Loucy (cell line): Measurements from ENCODE around the gene XIRP2.

Experiments
- H2AFZ ChIP-seq: fragments of 200-600 bp; sonication (generic); 2 replicates; pipeline ENCODE4 v1.6.0; 2016; ENCODE audit warnings: antibody characterized with exemption, mild to moderate bottlenecking, low read length, moderate library complexity
- H3F3A ChIP-seq: fragments of 200-600 bp; 2 replicates; pipeline ENCODE4 v1.6.0; 2016; ENCODE audit warnings: antibody characterized with exemption, low read depth, mild to moderate bottlenecking
- H3K27me3 ChIP-seq: fragments of 200-600 bp; sonication (generic); 2 replicates; pipeline ENCODE4 v1.6.1; 2014; ENCODE audit warnings: low read length, mild to moderate bottlenecking; ENCODE audit not compliant: insufficient read depth, poor library complexity, severe bottlenecking
- H3K36me3 ChIP-seq: fragments of 200-600 bp; sonication (generic); 2 replicates; pipeline ENCODE4 v1.6.1; 2016; ENCODE audit warnings: low read length; ENCODE audit not compliant: insufficient read depth
- H3K4me1 ChIP-seq: fragments of 200-600 bp; sonication (generic); 2 replicates; pipeline ENCODE4 v1.5.1; 2014; ENCODE audit warnings: low read length, mild to moderate bottlenecking; ENCODE audit not compliant: insufficient read depth, poor library complexity, severe bottlenecking
- H3K4me2 ChIP-seq: fragments of 200-600 bp; sonication (generic); 2 replicates; pipeline ENCODE4 v1.6.0; 2014; ENCODE audit warnings: antibody characterized with exemption, low read length, low read depth, mild to moderate bottlenecking; ENCODE audit not compliant: poor library complexity, severe bottlenecking
- H3K4me3 ChIP-seq: fragments of 200-600 bp; sonication (generic); 2 replicates; pipeline ENCODE4 v1.5.1; 2014; ENCODE audit warnings: low read length, mild to moderate bottlenecking, mixed read lengths; ENCODE audit not compliant: poor library complexity, severe bottlenecking
- H3K79me2 ChIP-seq: fragments of 200-600 bp; sonication (generic); 2 replicates; pipeline ENCODE4 v1.6.1; 2014; ENCODE audit warnings: low read length; ENCODE audit not compliant: insufficient read depth
- H3K9ac ChIP-seq: fragments of 200-600 bp; sonication (generic); 2 replicates; pipeline ENCODE4 v1.6.0; 2014; ENCODE audit warnings: mild to moderate bottlenecking, low read depth, low read length, moderate library complexity; ENCODE audit not compliant: poor library complexity, severe bottlenecking
- H3K9me2 ChIP-seq: fragments of 200-600 bp; sonication (generic); replicated peaks from 2 replicates; pipeline ENCODE4 v1.6.1; 2016; ENCODE audit warnings: low read depth, low read length, mixed read lengths
- H3K9me3 ChIP-seq: fragments of 200-600 bp; sonication (generic); 2 replicates; pipeline ENCODE4 v1.6.1; 2014; ENCODE audit warnings: mild to moderate bottlenecking, antibody characterized with exemption, low read length, low read depth; ENCODE audit not compliant: insufficient read depth
- H4K20me1 ChIP-seq: fragments of 200-600 bp; sonication (generic); 2 replicates; pipeline ENCODE4 v1.6.0; 2014; ENCODE audit warnings: antibody characterized with exemption, low read length, mild to moderate bottlenecking; ENCODE audit not compliant: insufficient read depth, poor library complexity, severe bottlenecking
- CTCF ChIP-seq: fragments of 200-600 bp; sonication (generic); conservative IDR thresholded peaks from 2 replicates; pipeline ENCODE4 v1.5.1; 2014; ENCODE audit warnings: mild to moderate bottlenecking, antibody characterized with exemption, low read length
- EZH2phosphoT487 ChIP-seq: fragments of 200-600 bp; IDR thresholded peaks from 2 replicates; pipeline ENCODE4 v1.6.1; 2018; ENCODE audit warnings: antibody characterized with exemption, mild to moderate bottlenecking, moderate library complexity, borderline replicate concordance

The XIRP2 gene

DNA sequence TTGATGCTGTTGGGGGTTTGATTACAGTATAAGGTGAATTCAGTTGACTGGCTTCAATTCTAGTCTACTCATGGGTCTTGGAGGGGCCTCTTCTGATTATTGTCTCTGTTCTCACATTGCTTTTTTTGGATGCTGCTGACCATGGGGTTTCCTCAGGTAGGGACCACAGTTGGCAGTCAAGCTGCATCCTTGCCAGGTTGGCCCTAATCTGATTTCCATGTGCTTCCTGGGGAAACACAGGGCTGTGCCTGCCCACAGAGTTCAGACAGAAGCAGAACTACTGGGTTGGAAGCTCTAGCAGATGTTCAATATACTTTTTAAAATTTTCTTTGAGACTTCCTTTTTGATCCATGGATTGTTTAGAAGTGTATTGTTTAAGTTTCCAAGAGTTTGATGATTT lies 227.3 kb downstream of the XIRP2 start:
- no peaks in the 10 kb centered on the region for H3F3A ChIP-seq
- no peaks in the 10 kb centered on the region for H3K36me3 ChIP-seq
- TF ChIP-seq EZH2phosphoT487 (no peak), CTCF (no peak)
- no peak overlapping the region for H3K4me3 ChIP-seq
- no peaks in the 10 kb centered on the region for H3K79me2 ChIP-seq
- H3K9ac ChIP-seq: no peak overlapping the region
- no peak overlapping the region for H3K4me2 ChIP-seq
- no peak overlapping the region for H2AFZ ChIP-seq
- no peaks in the 10 kb centered on the region for H3K9me2 ChIP-seq
- peaks cover 8% of the 10 kb centered on the region for H3K4me1 ChIP-seq
- no peaks in the 10 kb centered on the region for H3K27me3 ChIP-seq
- no peaks in the 10 kb centered on the region for H3K9me3 ChIP-seq
- H4K20me1 ChIP-seq: no peaks in the 10 kb centered on the region

DNA sequence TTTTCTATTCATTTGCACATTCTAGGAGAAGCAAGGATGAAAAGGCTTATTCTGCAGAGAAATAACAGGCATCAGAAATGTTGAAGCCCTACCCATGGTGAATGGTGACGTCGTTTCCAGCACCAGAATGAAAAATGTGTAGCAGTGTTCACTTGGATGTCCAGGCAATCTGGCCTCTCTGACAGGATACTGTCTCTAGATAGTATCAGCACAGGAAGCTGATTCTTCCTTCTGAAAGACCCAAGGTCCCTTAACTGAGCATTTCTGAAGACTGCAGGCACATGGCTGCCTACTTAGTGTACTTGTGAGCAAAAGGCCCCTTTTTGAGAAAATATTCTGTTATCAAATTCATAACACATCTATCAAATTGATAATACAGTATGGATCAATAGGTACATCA lies 234.1 kb downstream of the XIRP2 start:
- Histone ChIP-seq H3F3A (no peaks in the 10 kb centered on the region), H3K4me1 (peaks cover 28% of the 10 kb centered on the region), H3K36me3 (no peaks in the 10 kb centered on the region), H3K79me2 (no peaks in the 10 kb centered on the region), H3K9ac (peak overlapping the region; percentile 11), H3K27me3 (no peaks in the 10 kb centered on the region), H2AFZ (peak overlapping the region; percentile 17), H3K9me2 (no peaks in the 10 kb centered on the region), H3K4me2 (peak overlapping the region; percentile 50), H3K9me3 (no peaks in the 10 kb centered on the region), H4K20me1 (no peaks in the 10 kb centered on the region), H3K4me3 (peak overlapping the region; percentile 18)
- TF ChIP-seq CTCF (no peak), EZH2phosphoT487 (no peak)

GRCh38 chr2:167126165-167126564 lies 237.9 kb downstream of the XIRP2 start:
- no peaks in the 10 kb centered on the region for H3K27me3 ChIP-seq

More at GRCh38 chr2:167126165-167126564, 237.9 kb downstream of the XIRP2 start:
- Histone ChIP-seq H3K4me2 (no peak overlapping the region), H3F3A (no peaks in the 10 kb centered on the region), H2AFZ (no peak overlapping the region), H3K36me3 (no peaks in the 10 kb centered on the region), H3K79me2 (no peaks in the 10 kb centered on the region), H3K4me1 (peaks cover 39% of the 10 kb centered on the region), H3K9me3 (no peaks in the 10 kb centered on the region), H3K9me2 (no peaks in the 10 kb centered on the region), H3K9ac (no peak overlapping the region), H4K20me1 (no peaks in the 10 kb centered on the region), H3K4me3 (no peak overlapping the region)
- TF ChIP-seq CTCF (no peak), EZH2phosphoT487 (no peak)
